ENCODE results near the gene FAM78A.

DNA sequence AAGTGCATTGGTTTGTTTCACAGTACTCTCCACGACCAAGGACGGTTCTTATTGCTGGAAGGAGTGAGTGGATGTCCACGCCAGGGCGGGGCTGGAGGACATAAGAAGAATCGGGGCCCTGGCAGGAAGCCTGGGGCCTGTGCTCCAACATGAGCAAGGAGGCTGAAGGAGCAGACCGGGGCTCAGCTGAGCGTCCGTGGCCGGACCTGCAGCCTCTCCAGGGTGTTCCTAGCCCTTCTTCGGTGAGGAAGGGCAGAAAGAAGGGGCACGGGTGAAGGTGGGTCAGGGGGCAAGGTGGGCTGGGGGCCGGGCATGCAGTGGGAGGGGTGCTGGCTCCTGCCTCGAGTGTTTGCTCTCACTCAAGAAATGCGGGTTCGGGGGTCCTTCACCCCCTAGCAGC is 18.1 kb downstream of the FAM78A start:
- TF ChIP-seq ZFP3 (CRISPR knock-in tag; IDR thresholded peaks at IDR 0.05) (no peak), GLIS3 (CRISPR knock-in tag; IDR thresholded peaks at IDR 0.05) (no peak), RARB (CRISPR knock-in tag; IDR thresholded peaks at IDR 0.05) (no peak), PPARA (CRISPR knock-in tag; IDR thresholded peaks at IDR 0.05; ENCODE audit: borderline replicate concordance) (no peak), ESRRG (CRISPR knock-in tag; IDR thresholded peaks at IDR 0.05) (no peak)
- TF ChIP-seq, protein P1, sequence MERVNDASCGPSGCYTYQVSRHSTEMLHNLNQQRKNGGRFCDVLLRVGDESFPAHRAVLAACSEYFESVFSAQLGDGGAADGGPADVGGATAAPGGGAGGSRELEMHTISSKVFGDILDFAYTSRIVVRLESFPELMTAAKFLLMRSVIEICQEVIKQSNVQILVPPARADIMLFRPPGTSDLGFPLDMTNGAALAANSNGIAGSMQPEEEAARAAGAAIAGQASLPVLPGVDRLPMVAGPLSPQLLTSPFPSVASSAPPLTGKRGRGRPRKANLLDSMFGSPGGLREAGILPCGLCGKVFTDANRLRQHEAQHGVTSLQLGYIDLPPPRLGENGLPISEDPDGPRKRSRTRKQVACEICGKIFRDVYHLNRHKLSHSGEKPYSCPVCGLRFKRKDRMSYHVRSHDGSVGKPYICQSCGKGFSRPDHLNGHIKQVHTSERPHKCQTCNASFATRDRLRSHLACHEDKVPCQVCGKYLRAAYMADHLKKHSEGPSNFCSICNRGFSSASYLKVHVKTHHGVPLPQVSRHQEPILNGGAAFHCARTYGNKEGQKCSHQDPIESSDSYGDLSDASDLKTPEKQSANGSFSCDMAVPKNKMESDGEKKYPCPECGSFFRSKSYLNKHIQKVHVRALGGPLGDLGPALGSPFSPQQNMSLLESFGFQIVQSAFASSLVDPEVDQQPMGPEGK (CRISPR knock-in tag; IDR thresholded peaks at IDR 0.05; ENCODE audit: borderline replicate concordance): no peak
- TF ChIP-seq, protein P2, sequence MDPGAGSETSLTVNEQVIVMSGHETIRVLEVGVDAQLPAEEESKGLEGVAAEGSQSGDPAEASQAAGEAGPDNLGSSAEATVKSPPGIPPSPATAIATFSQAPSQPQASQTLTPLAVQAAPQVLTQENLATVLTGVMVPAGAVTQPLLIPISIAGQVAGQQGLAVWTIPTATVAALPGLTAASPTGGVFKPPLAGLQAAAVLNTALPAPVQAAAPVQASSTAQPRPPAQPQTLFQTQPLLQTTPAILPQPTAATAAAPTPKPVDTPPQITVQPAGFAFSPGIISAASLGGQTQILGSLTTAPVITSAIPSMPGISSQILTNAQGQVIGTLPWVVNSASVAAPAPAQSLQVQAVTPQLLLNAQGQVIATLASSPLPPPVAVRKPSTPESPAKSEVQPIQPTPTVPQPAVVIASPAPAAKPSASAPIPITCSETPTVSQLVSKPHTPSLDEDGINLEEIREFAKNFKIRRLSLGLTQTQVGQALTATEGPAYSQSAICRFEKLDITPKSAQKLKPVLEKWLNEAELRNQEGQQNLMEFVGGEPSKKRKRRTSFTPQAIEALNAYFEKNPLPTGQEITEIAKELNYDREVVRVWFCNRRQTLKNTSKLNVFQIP (CRISPR knock-in tag; IDR thresholded peaks at IDR 0.05; ENCODE audit: borderline replicate concordance, low read depth): no peak

All from SK-N-SH treated with all-trans-retinoic acid at 6 μM for 48 hours (cell line).